Retinal pigment epithelial cell (primary cell): Measurements from ENCODE around the gene ROBO1.

Experiments used
- DNase-seq: peaks from one replicate; pipeline ENCODE4 v3.0.0-alpha.2; 2010; ENCODE audit warnings: low read depth
- H3K4me3 ChIP-seq: 2 replicates; pipeline ENCODE4 v1.5.1; 2011; ENCODE audit warnings: mild to moderate bottlenecking, low read length, control low read depth, moderate library complexity
- CTCF ChIP-seq: conservative IDR thresholded peaks from 2 replicates; pipeline ENCODE4 v1.5.1; 2011; ENCODE audit warnings: low read depth, low read length, control low read depth, inconsistent platforms

ROBO1 gene

GRCh38 chr3:78963771-78964170, 804.0 kb downstream of the ROBO1 start:
- no peak for TF ChIP-seq CTCF
- DNase-seq = no peak
- no peak overlapping the region for H3K4me3 ChIP-seq

- no peak overlapping the region for H3K4me3 ChIP-seq
- no peak for TF ChIP-seq CTCF
- peak; percentile 76 for DNase-seq
Observed at GRCh38 chr3:78957456-78957855, 810.3 kb downstream of the ROBO1 start.

GRCh38 chr3:78951342-78951945, 816.4 kb downstream of the ROBO1 start:
- DNase-seq = no peak
- no peak for TF ChIP-seq CTCF

GRCh38 chr3:78941587-78941986, 826.2 kb downstream of the ROBO1 start:
- TF ChIP-seq CTCF = no peak
- no peak overlapping the region for H3K4me3 ChIP-seq
- DNase-seq = no peak

More at GRCh38 chr3:78951342-78951945, 816.4 kb downstream of the ROBO1 start:
- H3K4me3 ChIP-seq = no peak overlapping the region

GRCh38 chr3:78940626-78941025, 827.2 kb downstream of the ROBO1 start:
- no peak for DNase-seq
- H3K4me3 ChIP-seq = no peak overlapping the region
- TF ChIP-seq CTCF = no peak

GRCh38 chr3:78940128-78940527, 827.7 kb downstream of the ROBO1 start:
- DNase-seq = no peak
- no peak for TF ChIP-seq CTCF
- no peak overlapping the region for H3K4me3 ChIP-seq

GRCh38 chr3:78937475-78937874, 830.3 kb downstream of the ROBO1 start:
- no peak for DNase-seq
- no peak for TF ChIP-seq CTCF

More at GRCh38 chr3:78937475-78937874, 830.3 kb downstream of the ROBO1 start:
- no peak overlapping the region for H3K4me3 ChIP-seq
